ENCODE data around the gene KCNAB1.

KCNAB1 gene

GRCh38 chr3:156163848-156164247 is 43.5 kb downstream of the KCNAB1 start:
- Histone ChIP-seq H3K4me1 (ENCODE audit: control insufficient read depth in 1 of 2, insufficient read depth in 1 of 2, low read depth in 1 of 2, low read length in 1 of 2) (no peaks in the 10 kb centered on the region), H3K36me3 (no peaks in the 10 kb centered on the region), H3K27ac (no peak overlapping the region), H3K9me3 (no peaks in the 10 kb centered on the region), H3K4me3 (ENCODE audit: low read depth in 1 of 2, low read length in 1 of 2) (no peak overlapping the region), H3K27me3 (no peaks in the 10 kb centered on the region)
- no peak for TF ChIP-seq CTCF (IDR thresholded peaks at IDR 0.05)

GRCh38 chr3:156166808-156167207 is 46.4 kb downstream of the KCNAB1 start:
- no peak for TF ChIP-seq CTCF (IDR thresholded peaks at IDR 0.05)
- Histone ChIP-seq H3K27ac (no peak overlapping the region), H3K9me3 (no peaks in the 10 kb centered on the region), H3K4me1 (ENCODE audit: control insufficient read depth in 1 of 2, insufficient read depth in 1 of 2, low read depth in 1 of 2, low read length in 1 of 2) (no peaks in the 10 kb centered on the region), H3K36me3 (no peaks in the 10 kb centered on the region), H3K27me3 (no peaks in the 10 kb centered on the region), H3K4me3 (ENCODE audit: low read depth in 1 of 2, low read length in 1 of 2) (no peak overlapping the region)

GRCh38 chr3:156170571-156170970 is 50.2 kb downstream of the KCNAB1 start:
- no peak for TF ChIP-seq CTCF (IDR thresholded peaks at IDR 0.05)
- Histone ChIP-seq H3K36me3 (no peaks in the 10 kb centered on the region), H3K9me3 (no peaks in the 10 kb centered on the region), H3K4me3 (ENCODE audit: low read depth in 1 of 2, low read length in 1 of 2) (no peak overlapping the region), H3K27me3 (no peaks in the 10 kb centered on the region), H3K27ac (no peak overlapping the region), H3K4me1 (ENCODE audit: control insufficient read depth in 1 of 2, insufficient read depth in 1 of 2, low read depth in 1 of 2, low read length in 1 of 2) (no peaks in the 10 kb centered on the region)

- no peak for TF ChIP-seq CTCF (IDR thresholded peaks at IDR 0.05)
- Histone ChIP-seq H3K36me3 (no peaks in the 10 kb centered on the region), H3K27ac (no peak overlapping the region), H3K4me1 (ENCODE audit: control insufficient read depth in 1 of 2, insufficient read depth in 1 of 2, low read depth in 1 of 2, low read length in 1 of 2) (no peaks in the 10 kb centered on the region), H3K27me3 (no peaks in the 10 kb centered on the region), H3K4me3 (ENCODE audit: low read depth in 1 of 2, low read length in 1 of 2) (no peak overlapping the region), H3K9me3 (no peaks in the 10 kb centered on the region)
These were observed 51.2 kb downstream of the KCNAB1 start for GRCh38 chr3:156171281-156172267.

GRCh38 chr3:156172536-156172935 is 52.2 kb downstream of the KCNAB1 start:
- Histone ChIP-seq H3K4me1 (ENCODE audit: control insufficient read depth in 1 of 2, insufficient read depth in 1 of 2, low read depth in 1 of 2, low read length in 1 of 2) (no peaks in the 10 kb centered on the region), H3K4me3 (ENCODE audit: low read depth in 1 of 2, low read length in 1 of 2) (no peak overlapping the region), H3K9me3 (no peaks in the 10 kb centered on the region), H3K36me3 (no peaks in the 10 kb centered on the region), H3K27me3 (no peaks in the 10 kb centered on the region), H3K27ac (no peak overlapping the region)
- no peak for TF ChIP-seq CTCF (IDR thresholded peaks at IDR 0.05)

Data from neutrophil (primary cell).